ENCODE results near the gene NBL1. TPM values are rescaled to one million over a fixed set of nuclear protein-coding genes. Genes with fewer than 3 reads are reported as not detected.

NBL1 gene
- total RNA-seq, 2 donors from 2014 or later: 268 to 514 TPM

- TF ChIP-seq CTCF (IDR thresholded peaks at IDR 0.05): no peak
- TF ChIP-seq POLR2A (IDR thresholded peaks at IDR 0.05): no peak
- TF ChIP-seq POLR2AphosphoS5 (IDR thresholded peaks at IDR 0.05): no peak
- WGBS: 15% methylated on average over 8 of the region's 8 CpGs
- intact Hi-C loops (cut with DNase I): no loop called here
- no peak for DNase-seq (ENCODE audit: low spot score)
- H3K4me3 ChIP-seq: no peak overlapping the region
- no peaks in the 10 kb centered on the region for H3K9me3 ChIP-seq
- H3K27ac ChIP-seq: peak overlapping the region; percentile 45 to 74
- H3K27me3 ChIP-seq (replicated peaks; ENCODE audit: insufficient read depth): no peaks in the 10 kb centered on the region
- H3K36me3 ChIP-seq: no peaks in the 10 kb centered on the region
- H3K4me1 ChIP-seq (replicated peaks): peaks cover 33% of the 10 kb centered on the region
These were observed 33.7 kb upstream of the NBL1 start for GRCh38 chr1:19610282-19610981.

- no peak for DNase-seq (ENCODE audit: low spot score)
- H3K27ac ChIP-seq: peak overlapping the region; percentile 28 to 73
- no peaks in the 10 kb centered on the region for H3K27me3 ChIP-seq (replicated peaks; ENCODE audit: insufficient read depth)
- no peaks in the 10 kb centered on the region for H3K9me3 ChIP-seq
- H3K36me3 ChIP-seq: no peaks in the 10 kb centered on the region
- 62% methylated on average over 5 of the region's 5 CpGs for WGBS
- no peak overlapping the region for H3K4me3 ChIP-seq
- TF ChIP-seq CTCF (IDR thresholded peaks at IDR 0.05) (no peak), POLR2AphosphoS5 (IDR thresholded peaks at IDR 0.05) (no peak), POLR2A (IDR thresholded peaks at IDR 0.05) (no peak)
- intact Hi-C loops (cut with DNase I): no loop called here
- peaks cover 44% of the 10 kb centered on the region for H3K4me1 ChIP-seq (replicated peaks)
These were observed 31.6 kb upstream of the NBL1 start for GRCh38 chr1:19612530-19612929.

GRCh38 chr1:19613171-19613703 is 30.9 kb upstream of the NBL1 start:
- Histone ChIP-seq H3K9me3 (no peaks in the 10 kb centered on the region), H3K4me1 (replicated peaks) (peaks cover 43% of the 10 kb centered on the region), H3K27me3 (replicated peaks; ENCODE audit: insufficient read depth) (no peaks in the 10 kb centered on the region), H3K36me3 (no peaks in the 10 kb centered on the region), H3K27ac (peak overlapping the region; percentile 28 to 73), H3K4me3 (no peak overlapping the region)
- intact Hi-C loops (cut with DNase I): no loop called here
- no peak for DNase-seq (ENCODE audit: low spot score)
- TF ChIP-seq POLR2AphosphoS5 (IDR thresholded peaks at IDR 0.05) (peak; percentile 47), POLR2A (IDR thresholded peaks at IDR 0.05) (no peak)
- WGBS: 64% methylated on average over 7 of the region's 7 CpGs

- H3K9me3 ChIP-seq: no peaks in the 10 kb centered on the region
- H3K36me3 ChIP-seq: no peaks in the 10 kb centered on the region
- H3K27ac ChIP-seq: peak overlapping the region; percentile 53 to 73
- no peaks in the 10 kb centered on the region for H3K27me3 ChIP-seq (replicated peaks; ENCODE audit: insufficient read depth)
- intact Hi-C loops (cut with DNase I): no loop called here
- TF ChIP-seq CTCF (IDR thresholded peaks at IDR 0.05): no peak
- no peak for TF ChIP-seq POLR2A (IDR thresholded peaks at IDR 0.05)
- TF ChIP-seq POLR2AphosphoS5 (IDR thresholded peaks at IDR 0.05): no peak
- DNase-seq (ENCODE audit: low spot score): no peak
- H3K4me1 ChIP-seq (replicated peaks): peaks cover 50% of the 10 kb centered on the region
- 73% methylated on average over 6 of the region's 6 CpGs for WGBS
- no peak overlapping the region for H3K4me3 ChIP-seq
These were observed 28.7 kb upstream of the NBL1 start for GRCh38 chr1:19615438-19615837.

- 19% methylated on average over 2 of the region's 2 CpGs for WGBS
- intact Hi-C loops (cut with DNase I): no loop called here
- TF ChIP-seq POLR2AphosphoS5 (IDR thresholded peaks at IDR 0.05) (no peak), CTCF (IDR thresholded peaks at IDR 0.05) (no peak)
- Histone ChIP-seq H3K4me3 (no peak overlapping the region), H3K27ac (peak overlapping the region in 1 of 2 donors; percentile 73), H3K4me1 (replicated peaks) (peaks cover 45% of the 10 kb centered on the region), H3K27me3 (replicated peaks; ENCODE audit: insufficient read depth) (no peaks in the 10 kb centered on the region), H3K9me3 (no peaks in the 10 kb centered on the region), H3K36me3 (no peaks in the 10 kb centered on the region)
- DNase-seq (ENCODE audit: low spot score): no peak
These were observed 27.6 kb upstream of the NBL1 start for GRCh38 chr1:19616489-19616888.
